GM18873 (cell line): Measurements from ENCODE around the gene SARM1.
"Not testable (repeated sequence)": the region's sequence is repeated elsewhere in the genome, so short reads cannot be mapped to it uniquely, and the experiment has no call there.

Experiments
- ATAC-seq: cut with Tn5 transposase; IDR thresholded peaks from one replicate; pipeline ENCODE4 v1.9.1; 2021; ENCODE audit warnings: mild to moderate bottlenecking, moderate library complexity, moderate number of reproducible peaks; ENCODE audit not compliant: unreplicated experiment, low FRiP score

SARM1 gene

GRCh38 chr17:28371245-28372202 lies at the start of gene SARM1:
Gene SARM1, plus strand, starts transcription at chr17:28371694. Its CDS starts 339 bp downstream, at chr17:28372033.
- no peak for ATAC-seq

GRCh38 chr17:28324267-28324745 lies 47.2 kb upstream of the SARM1 start:
- ATAC-seq: no peak

GRCh38 chr17:28324781-28325180 lies 46.7 kb upstream of the SARM1 start:
- no peak for ATAC-seq

GRCh38 chr17:28325211-28325610 lies 46.3 kb upstream of the SARM1 start:
- no peak for ATAC-seq

- ATAC-seq: no peak
Measured at GRCh38 chr17:28326114-28326513, 45.4 kb upstream of the SARM1 start.

- ATAC-seq: peak; percentile 62
Measured at GRCh38 chr17:28327031-28327607, 44.4 kb upstream of the SARM1 start.

- no peak for ATAC-seq
Measured at GRCh38 chr17:28327709-28328108, 43.8 kb upstream of the SARM1 start.

GRCh38 chr17:28328325-28328724 lies 43.2 kb upstream of the SARM1 start:
- ATAC-seq: no peak

- ATAC-seq: no peak
Measured at GRCh38 chr17:28330671-28331070, 40.8 kb upstream of the SARM1 start.

GRCh38 chr17:28331891-28332420 lies 39.5 kb upstream of the SARM1 start:
- no peak for ATAC-seq

GRCh38 chr17:28333083-28333746 lies 38.3 kb upstream of the SARM1 start:
- ATAC-seq: no peak

- ATAC-seq: no peak
Measured at GRCh38 chr17:28334171-28334570, 37.3 kb upstream of the SARM1 start.

- ATAC-seq: no peak
Measured at GRCh38 chr17:28334666-28335200, 36.8 kb upstream of the SARM1 start.

GRCh38 chr17:28335201-28335958 lies 36.1 kb upstream of the SARM1 start, which contains the start of the genes IFT20 and TNFAIP1:
Gene IFT20, minus strand, starts transcription at chr17:28335472. Its CDS starts 3,487 bp downstream, at chr17:28331985.
Gene TNFAIP1, plus strand, starts transcription at chr17:28335761. Its CDS starts 3,761 bp downstream, at chr17:28339522.
- peak; percentile 93 for ATAC-seq

GRCh38 chr17:28335959-28336871 lies 35.3 kb upstream of the SARM1 start:
- no peak for ATAC-seq

- no peak for ATAC-seq
Measured at GRCh38 chr17:28338056-28338768, 33.3 kb upstream of the SARM1 start.

GRCh38 chr17:28338769-28339212 lies 32.7 kb upstream of the SARM1 start:
- ATAC-seq: not testable (repeated sequence)

- no peak for ATAC-seq
Measured at GRCh38 chr17:28339431-28339830, 32.1 kb upstream of the SARM1 start.
